ENCODE measurements around the gene AK9. TPM values are rescaled to one million over a fixed set of nuclear protein-coding genes. Genes with fewer than 3 reads are reported as not detected.

The AK9 gene
- polyA plus RNA-seq, 1 donor from 2014 or later: 27.7 TPM

- H3K27me3 ChIP-seq (ENCODE audit: insufficient read depth, low read depth, low read length): no peaks in the 10 kb centered on the region
- no peaks in the 10 kb centered on the region for H3K9me2 ChIP-seq (ENCODE audit: insufficient read depth, low read length)
- no peaks in the 10 kb centered on the region for H4K20me1 ChIP-seq (ENCODE audit: insufficient read depth)
- no peak overlapping the region for H3K9ac ChIP-seq (ENCODE audit: low read length)
- no peaks in the 10 kb centered on the region for H3K9me3 ChIP-seq (ENCODE audit: low read length)
- H3K27ac ChIP-seq (ENCODE audit: low read length): no peak overlapping the region
- no peak overlapping the region for H3K4me2 ChIP-seq (ENCODE audit: low read length)
- no peaks in the 10 kb centered on the region for H3K79me2 ChIP-seq (replicated peaks; ENCODE audit: insufficient read depth, low read length)
- no peak for TF ChIP-seq EP300 (conservative IDR thresholded peaks at IDR 0.05; ENCODE audit: poor library complexity, severe bottlenecking)
- TF ChIP-seq RAD21 (conservative IDR thresholded peaks at IDR 0.05): no peak
- TF ChIP-seq MXI1 (conservative IDR thresholded peaks at IDR 0.05; ENCODE audit: poor library complexity, severe bottlenecking): no peak
- no peak for TF ChIP-seq EZH2 (IDR thresholded peaks at IDR 0.05; ENCODE audit: borderline replicate concordance, insufficient read depth, low read length, poor library complexity, severe bottlenecking)
- no peaks in the 10 kb centered on the region for H3K36me3 ChIP-seq (ENCODE audit: insufficient read depth, low read length)
- H3K4me3 ChIP-seq (ENCODE audit: low read length): no peak overlapping the region
- H2AFZ ChIP-seq (ENCODE audit: low read depth, low read length): no peak overlapping the region
- H3F3A ChIP-seq (ENCODE audit: insufficient read depth, low read length, poor library complexity, severe bottlenecking): no peaks in the 10 kb centered on the region
These were observed 200.3 kb downstream of the AK9 start for GRCh38 chr6:109490713-109491112.

- Histone ChIP-seq H4K20me1 (ENCODE audit: insufficient read depth) (no peaks in the 10 kb centered on the region), H3K36me3 (ENCODE audit: insufficient read depth, low read length) (no peaks in the 10 kb centered on the region), H3K27me3 (ENCODE audit: insufficient read depth, low read depth, low read length) (no peaks in the 10 kb centered on the region), H3K9me2 (ENCODE audit: insufficient read depth, low read length) (no peaks in the 10 kb centered on the region), H3K9ac (ENCODE audit: low read length) (no peak overlapping the region), H3K79me2 (replicated peaks; ENCODE audit: insufficient read depth, low read length) (no peaks in the 10 kb centered on the region), H3K27ac (ENCODE audit: low read length) (no peak overlapping the region), H2AFZ (ENCODE audit: low read depth, low read length) (no peak overlapping the region), H3K9me3 (ENCODE audit: low read length) (no peaks in the 10 kb centered on the region), H3K4me2 (ENCODE audit: low read length) (no peak overlapping the region), H3K4me3 (ENCODE audit: low read length) (no peak overlapping the region), H3F3A (ENCODE audit: insufficient read depth, low read length, poor library complexity, severe bottlenecking) (no peaks in the 10 kb centered on the region)
- TF ChIP-seq EZH2 (IDR thresholded peaks at IDR 0.05; ENCODE audit: borderline replicate concordance, insufficient read depth, low read length, poor library complexity, severe bottlenecking): no peak
- TF ChIP-seq SMC3 (conservative IDR thresholded peaks at IDR 0.05; ENCODE audit: poor library complexity): no peak
- no peak for TF ChIP-seq TAF1 (IDR thresholded peaks at IDR 0.05; ENCODE audit: low read depth)
- no peak for TF ChIP-seq CTCF (IDR thresholded peaks at IDR 0.05; ENCODE audit: poor library complexity, severe bottlenecking)
- no peak for TF ChIP-seq POLR2AphosphoS5 (IDR thresholded peaks at IDR 0.05)
- no peak for TF ChIP-seq MXI1 (conservative IDR thresholded peaks at IDR 0.05; ENCODE audit: poor library complexity, severe bottlenecking)
- TF ChIP-seq REST (IDR thresholded peaks at IDR 0.05; ENCODE audit: borderline replicate concordance): no peak
- no peak for TF ChIP-seq RAD21 (conservative IDR thresholded peaks at IDR 0.05)
- TF ChIP-seq EP300 (conservative IDR thresholded peaks at IDR 0.05; ENCODE audit: poor library complexity, severe bottlenecking): no peak
These were observed 203.0 kb downstream of the AK9 start for GRCh38 chr6:109488001-109488400.

All from neural cell (in vitro differentiated cells).